GM12878 (cell line): ENCODE results near the gene KLHL3.

Source experiments
- FOXK2 ChIP-seq: fragments of 450-650 bp; IDR thresholded peaks from 2 replicates; pipeline ENCODE4 v1.6.1; 2017; ENCODE audit warnings: mild to moderate bottlenecking, moderate library complexity
- FOXM1 ChIP-seq: IDR thresholded peaks from 2 replicates; pipeline ENCODE4 v1.6.1; 2012; ENCODE audit warnings: low read depth, mild to moderate bottlenecking, inconsistent platforms, low read length, moderate library complexity
- GABPA ChIP-seq: IDR thresholded peaks from 2 replicates; pipeline ENCODE4 v1.6.1; 2014; ENCODE audit warnings: antibody characterized with exemption, low read depth, mild to moderate bottlenecking, inconsistent platforms
- SMC3 ChIP-seq: IDR thresholded peaks from 2 replicates; pipeline ENCODE4 v1.6.1; 2011; ENCODE audit warnings: low read length, improper control_type of control experiment, borderline replicate concordance
- TAF1 ChIP-seq: IDR thresholded peaks from 2 replicates; pipeline ENCODE4 v1.6.1; 2011; ENCODE audit warnings: mild to moderate bottlenecking, low read depth, low read length, borderline replicate concordance
- ZNF274 ChIP-seq: IDR thresholded peaks from one replicate; pipeline ENCODE4 v1.8.0; 2011; ENCODE audit not compliant: insufficient read length, insufficient read depth
- ZNF592 ChIP-seq: fragments of 450-650 bp; IDR thresholded peaks from 2 replicates; pipeline ENCODE4 v1.6.1; 2017; ENCODE audit warnings: mild to moderate bottlenecking, moderate library complexity
- TF ChIP-seq, protein P1 (sequence below), 3 experiments: IDR thresholded peaks in 2 of 3; conservative IDR thresholded peaks in 1 of 3; 2 replicates each; pipeline ENCODE4 v1.5.1; 2011; ENCODE audit warnings: low read depth in 3 of 3, low read length in 3 of 3, mild to moderate bottlenecking in 3 of 3, control low read depth in 2 of 3, moderate library complexity in 2 of 3, inconsistent platforms in 1 of 3, mixed read lengths in 1 of 3; ENCODE audit not compliant: control insufficient read depth in 2 of 3, insufficient read depth in 1 of 3; ENCODE audit errors: extremely low read depth in 1 of 3

DNA sequence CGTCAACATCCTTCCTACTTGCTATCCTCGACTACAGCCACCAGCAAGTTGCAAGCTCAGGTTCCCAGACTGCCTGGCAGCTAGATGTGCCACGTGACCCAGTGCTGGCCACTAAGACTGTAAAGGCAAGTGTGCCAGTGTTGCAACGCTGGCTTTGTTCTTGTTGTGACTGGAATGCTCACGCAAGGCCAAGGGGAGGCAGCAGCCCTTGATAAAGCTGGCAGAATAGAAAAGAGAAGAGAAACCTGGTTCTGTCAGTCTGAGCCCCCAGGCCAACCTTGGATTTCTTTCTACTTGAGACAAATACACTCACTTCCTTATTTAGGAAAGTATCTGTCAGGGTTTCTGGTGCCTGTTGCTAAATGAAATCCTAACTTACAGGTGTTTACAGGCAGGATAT lies 113.0 kb downstream of the KLHL3 start:
- TF ChIP-seq TAF1 (no peak), FOXK2 (no peak), FOXM1 (no peak), ZNF592 (no peak), ZNF274 (no peak), GABPA (no peak), SMC3 (no peak)
- TF ChIP-seq, protein P1, sequence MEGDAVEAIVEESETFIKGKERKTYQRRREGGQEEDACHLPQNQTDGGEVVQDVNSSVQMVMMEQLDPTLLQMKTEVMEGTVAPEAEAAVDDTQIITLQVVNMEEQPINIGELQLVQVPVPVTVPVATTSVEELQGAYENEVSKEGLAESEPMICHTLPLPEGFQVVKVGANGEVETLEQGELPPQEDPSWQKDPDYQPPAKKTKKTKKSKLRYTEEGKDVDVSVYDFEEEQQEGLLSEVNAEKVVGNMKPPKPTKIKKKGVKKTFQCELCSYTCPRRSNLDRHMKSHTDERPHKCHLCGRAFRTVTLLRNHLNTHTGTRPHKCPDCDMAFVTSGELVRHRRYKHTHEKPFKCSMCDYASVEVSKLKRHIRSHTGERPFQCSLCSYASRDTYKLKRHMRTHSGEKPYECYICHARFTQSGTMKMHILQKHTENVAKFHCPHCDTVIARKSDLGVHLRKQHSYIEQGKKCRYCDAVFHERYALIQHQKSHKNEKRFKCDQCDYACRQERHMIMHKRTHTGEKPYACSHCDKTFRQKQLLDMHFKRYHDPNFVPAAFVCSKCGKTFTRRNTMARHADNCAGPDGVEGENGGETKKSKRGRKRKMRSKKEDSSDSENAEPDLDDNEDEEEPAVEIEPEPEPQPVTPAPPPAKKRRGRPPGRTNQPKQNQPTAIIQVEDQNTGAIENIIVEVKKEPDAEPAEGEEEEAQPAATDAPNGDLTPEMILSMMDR (IDR thresholded peaks at IDR 0.05 in 2 of 3, conservative IDR thresholded peaks at IDR 0.05 in 1 of 3; ENCODE audit: control insufficient read depth in 2 of 3, extremely low read depth in 1 of 3, insufficient read depth in 1 of 3, low read depth in 3 of 3, low read length in 3 of 3): no peak
